MCF 10A (cell line): ENCODE results near the gene SLC6A9. TPM values are rescaled to one million over a fixed set of nuclear protein-coding genes. Genes with fewer than 3 reads are reported as not detected.

Experiments
- BruUV-seq: library from RNA; stranded (reverse); fragments of 400-500 nt; replicated peaks from 2 replicates; lab custom pipeline; 2021; lab: Mats Ljungman, UMichigan
- CTCF ChIA-PET: fragments of 300-600 bp; sonication (Branson Sonifier 250); formaldehyde crosslinking; extraction: SDS; loops from one replicate; lab custom pipeline; 2021; ENCODE audit warnings: antibody characterized with exemption, inconsistent platforms; lab: Yijun Ruan, JAX
- POLR2A ChIA-PET: fragments of 300-600, 350-650 bp; sonication (Branson Sonifier 250); formaldehyde crosslinking; extraction: SDS; loops from one replicate; lab custom pipeline; 2020; ENCODE audit warnings: antibody characterized with exemption, inconsistent platforms; lab: Yijun Ruan, JAX
- DNase-seq: peaks from one replicate; pipeline ENCODE4 v3.0.0-alpha.2; 2018; ENCODE audit not compliant: unreplicated experiment
- H3K27ac Mint-ChIP-seq: one replicate; pipeline ENCODE4 v1.8.0; 2022; ENCODE audit warnings: mild to moderate bottlenecking, low read depth, mixed read lengths; ENCODE audit not compliant: unreplicated experiment
- H3K27me3 Mint-ChIP-seq: one replicate; pipeline ENCODE4 v1.8.0; 2022; ENCODE audit warnings: mixed read lengths; ENCODE audit not compliant: insufficient read depth, unreplicated experiment
- H3K36me3 Mint-ChIP-seq: one replicate; pipeline ENCODE4 v1.8.0; 2022; ENCODE audit warnings: mild to moderate bottlenecking, moderate library complexity, mixed read lengths; ENCODE audit not compliant: insufficient read depth, unreplicated experiment
- H3K4me1 Mint-ChIP-seq: one replicate; pipeline ENCODE4 v1.8.0; 2022; ENCODE audit warnings: mixed read lengths; ENCODE audit not compliant: insufficient read depth, unreplicated experiment
- H3K4me3 Mint-ChIP-seq: one replicate; pipeline ENCODE4 v1.8.0; 2022; ENCODE audit warnings: mild to moderate bottlenecking, moderate library complexity, mixed read lengths; ENCODE audit not compliant: unreplicated experiment
- H3K9me3 Mint-ChIP-seq: one replicate; pipeline ENCODE4 v1.8.0; 2022; ENCODE audit warnings: mixed read lengths; ENCODE audit not compliant: unreplicated experiment
- intact Hi-C: fragments of 100-400 bp; cut with micrococcal nuclease; formaldehyde crosslinking; loops from 2 replicates; pipeline ENCODE4 v1.14.1; 2022
- total RNA-seq: library from RNA; stranded (reverse); gene quantifications from 2 replicates; pipeline ENCODE4 v1.2.3, GENCODE V29; 2022
- TF ChIP-seq, protein P1 (sequence below): fragments of 200-600 bp; IDR thresholded peaks from one replicate; pipeline ENCODE4 v1.8.0; 2022; ENCODE audit warnings: antibody characterized with exemption, mild to moderate bottlenecking; ENCODE audit not compliant: unreplicated experiment

SLC6A9 gene
- total RNA-seq, 1 experiment from 2014 or later = 64.9 TPM

DNA sequence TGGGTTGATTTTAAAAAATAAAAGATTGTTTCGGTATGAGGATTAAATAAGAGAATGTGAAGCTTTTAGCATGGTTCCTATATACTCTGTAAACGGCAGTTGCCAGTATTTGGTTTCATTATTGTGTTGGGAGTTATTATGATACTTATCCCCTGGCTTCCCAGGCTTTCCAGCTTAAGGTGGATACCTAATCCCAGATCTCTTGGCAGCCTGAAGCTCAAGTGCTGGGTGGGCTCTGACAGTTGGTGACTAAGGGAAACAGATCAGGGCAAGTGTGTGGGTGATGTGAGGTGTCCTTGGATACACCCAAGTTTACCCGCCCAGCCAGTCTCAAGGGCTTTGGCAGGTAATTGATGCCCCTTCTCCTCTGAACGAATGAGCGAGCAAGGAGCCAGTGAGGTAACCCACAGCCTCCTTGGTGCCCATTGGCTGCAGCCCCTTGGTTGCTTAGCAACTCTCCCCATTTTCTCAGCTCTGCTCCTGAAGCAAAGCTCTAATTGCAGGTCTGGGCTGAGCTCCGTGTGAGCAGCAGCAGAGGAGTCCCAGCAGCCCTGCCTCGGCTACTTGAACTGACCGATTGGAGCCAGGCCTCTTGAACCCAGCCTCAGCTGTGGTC, 78.4 kb downstream of the SLC6A9 start:
- POLR2A ChIA-PET = no interaction called here
- no peak for DNase-seq
- no TSS peak for BruUV-seq
- Mint-ChIP-seq H3K27me3 (no peaks in the 10 kb centered on the region), H3K4me3 (no peak overlapping the region), H3K36me3 (no peaks in the 10 kb centered on the region), H3K9me3 (no peaks in the 10 kb centered on the region), H3K4me1 (peaks cover 17% of the 10 kb centered on the region), H3K27ac (no peak overlapping the region)
- intact Hi-C loops = no loop called here
- CTCF ChIA-PET = interaction anchor here (0.6 to 2.0 kb wide), 3 partner anchors 18 to 699 kb away, joined by 3 to 10 read pairs (median 4); no protein-coding TSS in a partner anchor
- TF ChIP-seq, protein P1, sequence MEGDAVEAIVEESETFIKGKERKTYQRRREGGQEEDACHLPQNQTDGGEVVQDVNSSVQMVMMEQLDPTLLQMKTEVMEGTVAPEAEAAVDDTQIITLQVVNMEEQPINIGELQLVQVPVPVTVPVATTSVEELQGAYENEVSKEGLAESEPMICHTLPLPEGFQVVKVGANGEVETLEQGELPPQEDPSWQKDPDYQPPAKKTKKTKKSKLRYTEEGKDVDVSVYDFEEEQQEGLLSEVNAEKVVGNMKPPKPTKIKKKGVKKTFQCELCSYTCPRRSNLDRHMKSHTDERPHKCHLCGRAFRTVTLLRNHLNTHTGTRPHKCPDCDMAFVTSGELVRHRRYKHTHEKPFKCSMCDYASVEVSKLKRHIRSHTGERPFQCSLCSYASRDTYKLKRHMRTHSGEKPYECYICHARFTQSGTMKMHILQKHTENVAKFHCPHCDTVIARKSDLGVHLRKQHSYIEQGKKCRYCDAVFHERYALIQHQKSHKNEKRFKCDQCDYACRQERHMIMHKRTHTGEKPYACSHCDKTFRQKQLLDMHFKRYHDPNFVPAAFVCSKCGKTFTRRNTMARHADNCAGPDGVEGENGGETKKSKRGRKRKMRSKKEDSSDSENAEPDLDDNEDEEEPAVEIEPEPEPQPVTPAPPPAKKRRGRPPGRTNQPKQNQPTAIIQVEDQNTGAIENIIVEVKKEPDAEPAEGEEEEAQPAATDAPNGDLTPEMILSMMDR = no peak

DNA sequence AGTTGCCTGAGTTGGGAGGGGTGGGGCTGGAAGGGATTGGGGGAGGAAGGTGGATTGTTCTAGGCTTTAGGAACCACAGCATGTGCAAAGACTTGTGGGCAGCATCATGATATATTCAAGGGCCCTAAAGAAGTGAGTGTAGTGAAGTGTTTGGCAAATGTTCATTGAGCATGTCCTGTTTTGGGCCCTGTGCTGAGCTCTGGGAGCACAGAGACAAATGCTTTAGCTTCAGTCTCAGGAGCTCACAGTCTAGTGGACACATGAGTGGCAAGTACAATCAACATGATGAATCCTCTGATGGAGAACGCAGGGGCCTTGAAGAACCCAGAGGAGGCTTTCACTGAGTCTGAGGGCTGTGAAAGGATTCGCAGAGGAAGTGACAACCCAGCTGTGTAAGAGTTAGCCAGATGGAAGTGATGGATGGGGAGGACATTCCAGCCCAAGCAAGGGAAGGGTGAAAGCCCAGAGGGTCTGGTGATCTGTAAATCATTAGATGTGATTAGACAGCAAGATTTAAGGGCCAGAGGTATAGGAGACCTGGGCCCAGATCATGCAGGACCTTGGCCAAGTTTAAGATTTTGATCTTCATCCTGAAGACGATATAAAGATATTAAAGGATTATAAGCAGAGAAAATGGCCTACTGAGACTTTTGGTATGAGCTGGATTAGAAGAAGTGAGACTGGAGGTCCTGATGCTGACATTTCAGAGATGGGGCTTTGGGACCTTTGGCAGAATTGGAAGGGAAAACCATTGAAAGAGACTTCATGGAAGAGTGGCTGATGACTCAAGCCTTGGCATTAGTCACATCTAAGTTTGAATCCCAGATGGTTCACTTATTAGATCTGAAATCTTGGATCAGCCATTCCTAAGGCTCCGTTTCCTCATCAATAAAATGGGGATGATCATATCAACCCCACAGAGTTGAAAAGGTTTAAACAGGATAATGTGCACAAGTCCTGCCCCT, 80.0 kb downstream of the SLC6A9 start:
- no TSS peak for BruUV-seq
- no peak for DNase-seq
- Mint-ChIP-seq H3K4me1 (peaks cover 17% of the 10 kb centered on the region), H3K9me3 (no peaks in the 10 kb centered on the region), H3K36me3 (peaks cover 2% of the 10 kb centered on the region), H3K27me3 (no peaks in the 10 kb centered on the region), H3K4me3 (no peak overlapping the region), H3K27ac (no peak overlapping the region)
- TF ChIP-seq, protein P1 = no peak
- POLR2A ChIA-PET = interaction anchor here (1.4 kb wide), 1 partner anchor 13 kb away, joined by 3 read pairs; no protein-coding TSS in a partner anchor
- intact Hi-C loops = no loop called here
- CTCF ChIA-PET = interaction anchor here (0.7 to 2.4 kb wide), 5 partner anchors 16 to 424 kb away, joined by 3 to 16 read pairs (median 3); partner anchors contain the start of gene ARTN

DNA sequence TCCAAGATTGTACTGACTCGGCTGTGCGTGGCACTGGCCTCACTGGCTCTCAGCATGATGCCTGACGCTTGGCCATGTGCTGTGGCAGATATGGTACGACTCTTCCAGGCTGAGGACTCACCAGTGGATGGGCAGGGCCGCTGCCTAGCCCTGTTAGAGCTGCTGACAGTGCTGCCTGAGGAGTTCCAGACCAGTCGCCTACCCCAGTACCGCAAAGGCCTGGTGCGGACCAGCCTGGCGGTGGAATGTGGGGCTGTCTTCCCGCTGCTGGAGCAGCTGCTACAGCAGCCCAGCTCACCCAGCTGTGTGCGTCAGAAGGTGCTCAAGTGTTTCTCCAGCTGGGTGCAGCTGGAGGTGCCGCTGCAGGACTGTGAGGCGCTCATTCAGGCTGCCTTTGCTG, 81.6 kb downstream of the SLC6A9 start:
- Mint-ChIP-seq H3K27me3 (no peaks in the 10 kb centered on the region), H3K4me1 (peaks cover 30% of the 10 kb centered on the region), H3K27ac (no peak overlapping the region), H3K4me3 (no peak overlapping the region), H3K36me3 (peaks cover 5% of the 10 kb centered on the region), H3K9me3 (no peaks in the 10 kb centered on the region)
- intact Hi-C loops = no loop called here
- no peak for DNase-seq
- no TSS peak for BruUV-seq
- POLR2A ChIA-PET = interaction anchor here (1.1 to 2.0 kb wide), 3 partner anchors 15 to 25 kb away, joined by 3 to 12 read pairs (median 3); partner anchors contain the start of gene ATP6V0B
- TF ChIP-seq, protein P1 = no peak
- CTCF ChIA-PET = interaction anchor here (2.4 kb wide), 1 partner anchor 15 kb away, joined by 16 read pairs; the partner anchor contains the start of gene ARTN
